HepG2 (cell line): Measurements from ENCODE around the gene PFDN5. TPM values are rescaled to one million over a fixed set of nuclear protein-coding genes. Genes with fewer than 3 reads are reported as not detected.

Source experiments
- HHEX ChIP-seq: IDR thresholded peaks from 2 replicates; pipeline ENCODE4 v1.6.1; 2016; ENCODE audit warnings: control low read depth
- NCOA2 ChIP-seq: sonication (generic); formaldehyde crosslinking; IDR thresholded peaks from 2 replicates; pipeline ENCODE4 v1.8.0; 2022; ENCODE audit warnings: inconsistent platforms
- SALL1 ChIP-seq: sonication (generic); formaldehyde crosslinking; IDR thresholded peaks from 2 replicates; pipeline ENCODE4 v1.8.0; 2022; ENCODE audit warnings: mild to moderate bottlenecking, missing genetic modification reagents
- SOX13 ChIP-seq, 3 experiments: fragments of 450-650 bp in 1 of 3; sonication (generic) in 1 of 3; formaldehyde crosslinking in 1 of 3; IDR thresholded peaks in 2 of 3; conservative IDR thresholded peaks in 1 of 3; 2 replicates each; pipeline versions ENCODE4 v1.5.0 to v1.6.1; 2016 to 2020; ENCODE audit warnings: antibody characterized with exemption in 1 of 3, mild to moderate bottlenecking in 1 of 3, missing compliant biosample characterization in 1 of 3, missing genetic modification reagents in 1 of 3, moderate library complexity in 1 of 3
- U2AF2 ChIP-seq: fragments of 200-400 bp; formaldehyde crosslinking; IDR thresholded peaks from 2 replicates; pipeline ENCODE4 v1.6.1; 2017; ENCODE audit warnings: low read depth, mild to moderate bottlenecking, low read length
- XRCC5 ChIP-seq: fragments of 200-400 bp; formaldehyde crosslinking; optimal IDR thresholded peaks from 2 replicates; pipeline ENCODE3; 2017; ENCODE audit warnings: mild to moderate bottlenecking, low read length
- ZFX ChIP-seq: sonication (generic); formaldehyde crosslinking; IDR thresholded peaks from 2 replicates; pipeline ENCODE4 v1.4.0; 2020; ENCODE audit warnings: mild to moderate bottlenecking, low read depth, missing genetic modification reagents, moderate library complexity
- polyA plus RNA-seq, 8 experiments: library from polyadenylated mRNA; depleted of rRNA in 3 of 8; stranded (reverse) in 7 of 8; unstranded in 1 of 8; fragments of >200 nt; fragmentation: Illumina TruSeq in 4 of 8; extraction: Trizol in 4 of 8; gene quantifications; 2 replicates each; pipeline versions ENCODE4 v1.2.1 to v1.2.3, GENCODE V29; 2011 to 2016; ENCODE audit warnings: low read depth in 4 of 8, missing spikeins in 1 of 8, mixed read lengths in 1 of 8; ENCODE audit not compliant: insufficient read depth in 1 of 8
- total RNA-seq, 5 experiments: library from RNA; depleted of rRNA; stranded (reverse); fragments of >200 nt; fragmentation: Illumina TruSeq; extraction: Trizol; gene quantifications; 2 replicates each; pipeline ENCODE4 v1.2.3, GENCODE V29; 2016; ENCODE audit warnings: low read depth in 1 of 5
- TF ChIP-seq, protein P1 (sequence below): sonication (generic); formaldehyde crosslinking; IDR thresholded peaks from 2 replicates; pipeline ENCODE4 v1.5.1; 2020; ENCODE audit warnings: missing genetic modification reagents, mild to moderate bottlenecking, borderline replicate concordance
- TF ChIP-seq, protein P2 (sequence below), 2 experiments: fragments of 450-650 bp in 1 of 2; sonication (generic) in 1 of 2; formaldehyde crosslinking in 1 of 2; IDR thresholded peaks; 2 replicates each; pipeline versions ENCODE4 v1.6.1 to v1.8.0; 2016 to 2022; ENCODE audit warnings: antibody characterized with exemption in 1 of 2, mild to moderate bottlenecking in 1 of 2, missing genetic modification reagents in 1 of 2
- TF ChIP-seq, protein P3 (sequence below): IDR thresholded peaks from 2 replicates; pipeline ENCODE4 v1.4.0; 2020; ENCODE audit warnings: mild to moderate bottlenecking, missing genetic modification reagents

PFDN5 gene
- total and polyA plus RNA-seq, 2 of the 13 experiments (the other 11 are each of a cell fraction or from before 2014, with no cell fraction given): 449 to 462 TPM

DNA sequence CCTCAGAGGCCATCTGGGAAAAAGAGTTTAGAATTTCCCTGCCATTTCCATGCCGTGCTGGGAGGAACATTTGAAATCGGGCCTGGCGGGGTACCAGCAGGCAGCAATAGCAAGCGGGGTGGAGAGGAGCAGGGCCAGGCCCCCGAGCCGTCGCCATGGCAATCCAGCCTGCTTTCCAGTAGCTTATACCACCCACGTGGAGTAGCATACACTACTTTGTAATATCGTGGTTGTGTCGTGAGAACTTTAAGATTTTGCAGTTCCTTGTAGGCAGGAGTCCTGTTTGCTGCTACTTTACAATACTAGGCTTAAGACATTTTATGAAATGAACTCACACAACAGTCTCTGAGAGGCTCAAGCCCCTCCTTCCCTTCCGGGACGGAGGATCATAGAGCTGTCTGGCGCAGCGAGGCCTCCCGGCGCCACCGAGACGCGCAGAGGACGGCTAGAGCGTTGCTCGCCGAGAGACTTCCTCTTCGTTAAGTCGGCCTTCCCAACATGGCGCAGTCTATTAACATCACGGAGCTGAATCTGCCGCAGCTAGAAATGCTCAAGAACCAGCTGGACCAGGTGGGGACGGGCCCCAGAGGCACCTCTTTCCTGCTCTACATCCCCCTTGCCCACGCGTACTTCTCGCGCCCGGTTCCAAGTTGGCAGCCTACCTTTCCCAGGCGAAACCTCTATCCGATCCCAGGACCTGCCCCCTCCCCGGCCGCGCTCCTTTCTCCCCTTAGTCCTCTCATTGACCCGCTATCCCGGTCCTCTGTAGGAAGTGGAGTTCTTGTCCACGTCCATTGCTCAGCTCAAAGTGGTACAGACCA lies at the start of gene PFDN5 (continued):
- TF ChIP-seq, protein P1, sequence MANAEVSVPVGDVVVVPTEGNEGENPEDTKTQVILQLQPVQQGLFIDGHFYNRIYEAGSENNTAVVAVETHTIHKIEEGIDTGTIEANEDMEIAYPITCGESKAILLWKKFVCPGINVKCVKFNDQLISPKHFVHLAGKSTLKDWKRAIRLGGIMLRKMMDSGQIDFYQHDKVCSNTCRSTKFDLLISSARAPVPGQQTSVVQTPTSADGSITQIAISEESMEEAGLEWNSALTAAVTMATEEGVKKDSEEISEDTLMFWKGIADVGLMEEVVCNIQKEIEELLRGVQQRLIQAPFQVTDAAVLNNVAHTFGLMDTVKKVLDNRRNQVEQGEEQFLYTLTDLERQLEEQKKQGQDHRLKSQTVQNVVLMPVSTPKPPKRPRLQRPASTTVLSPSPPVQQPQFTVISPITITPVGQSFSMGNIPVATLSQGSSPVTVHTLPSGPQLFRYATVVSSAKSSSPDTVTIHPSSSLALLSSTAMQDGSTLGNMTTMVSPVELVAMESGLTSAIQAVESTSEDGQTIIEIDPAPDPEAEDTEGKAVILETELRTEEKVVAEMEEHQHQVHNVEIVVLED: peak; percentile 53; the same call in 1 of the 2 replicates
- TF ChIP-seq SALL1: peak; percentile 63
- 0 out of 2 replicates have a peak, but pooled peaks have one; percentile 82 for TF ChIP-seq U2AF2
- peak; percentile 55 for TF ChIP-seq NCOA2 (CRISPR knock-in tag)
- no peak for TF ChIP-seq SOX13 (IDR thresholded peaks at IDR 0.05)
- TF ChIP-seq SOX13 (CRISPR knock-in tag; conservative IDR thresholded peaks at IDR 0.05 in 1 of 2, IDR thresholded peaks at IDR 0.05 in 1 of 2): peak in 1 of 2 experiments; percentile 30; a peak in 1 of 4 replicates
- TF ChIP-seq, protein P2, sequence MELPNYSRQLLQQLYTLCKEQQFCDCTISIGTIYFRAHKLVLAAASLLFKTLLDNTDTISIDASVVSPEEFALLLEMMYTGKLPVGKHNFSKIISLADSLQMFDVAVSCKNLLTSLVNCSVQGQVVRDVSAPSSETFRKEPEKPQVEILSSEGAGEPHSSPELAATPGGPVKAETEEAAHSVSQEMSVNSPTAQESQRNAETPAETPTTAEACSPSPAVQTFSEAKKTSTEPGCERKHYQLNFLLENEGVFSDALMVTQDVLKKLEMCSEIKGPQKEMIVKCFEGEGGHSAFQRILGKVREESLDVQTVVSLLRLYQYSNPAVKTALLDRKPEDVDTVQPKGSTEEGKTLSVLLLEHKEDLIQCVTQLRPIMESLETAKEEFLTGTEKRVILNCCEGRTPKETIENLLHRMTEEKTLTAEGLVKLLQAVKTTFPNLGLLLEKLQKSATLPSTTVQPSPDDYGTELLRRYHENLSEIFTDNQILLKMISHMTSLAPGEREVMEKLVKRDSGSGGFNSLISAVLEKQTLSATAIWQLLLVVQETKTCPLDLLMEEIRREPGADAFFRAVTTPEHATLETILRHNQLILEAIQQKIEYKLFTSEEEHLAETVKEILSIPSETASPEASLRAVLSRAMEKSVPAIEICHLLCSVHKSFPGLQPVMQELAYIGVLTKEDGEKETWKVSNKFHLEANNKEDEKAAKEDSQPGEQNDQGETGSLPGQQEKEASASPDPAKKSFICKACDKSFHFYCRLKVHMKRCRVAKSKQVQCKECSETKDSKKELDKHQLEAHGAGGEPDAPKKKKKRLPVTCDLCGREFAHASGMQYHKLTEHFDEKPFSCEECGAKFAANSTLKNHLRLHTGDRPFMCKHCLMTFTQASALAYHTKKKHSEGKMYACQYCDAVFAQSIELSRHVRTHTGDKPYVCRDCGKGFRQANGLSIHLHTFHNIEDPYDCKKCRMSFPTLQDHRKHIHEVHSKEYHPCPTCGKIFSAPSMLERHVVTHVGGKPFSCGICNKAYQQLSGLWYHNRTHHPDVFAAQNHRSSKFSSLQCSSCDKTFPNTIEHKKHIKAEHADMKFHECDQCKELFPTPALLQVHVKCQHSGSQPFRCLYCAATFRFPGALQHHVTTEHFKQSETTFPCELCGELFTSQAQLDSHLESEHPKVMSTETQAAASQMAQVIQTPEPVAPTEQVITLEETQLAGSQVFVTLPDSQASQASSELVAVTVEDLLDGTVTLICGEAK (IDR thresholded peaks at IDR 0.05): no peak
- TF ChIP-seq, protein P2 (CRISPR knock-in tag; IDR thresholded peaks at IDR 0.05): peak; percentile 47; the same call in 1 of the 2 replicates
- peak; percentile 90 for TF ChIP-seq ZFX (CRISPR knock-in tag)
- TF ChIP-seq XRCC5: peak; percentile 65
- TF ChIP-seq, protein P3, sequence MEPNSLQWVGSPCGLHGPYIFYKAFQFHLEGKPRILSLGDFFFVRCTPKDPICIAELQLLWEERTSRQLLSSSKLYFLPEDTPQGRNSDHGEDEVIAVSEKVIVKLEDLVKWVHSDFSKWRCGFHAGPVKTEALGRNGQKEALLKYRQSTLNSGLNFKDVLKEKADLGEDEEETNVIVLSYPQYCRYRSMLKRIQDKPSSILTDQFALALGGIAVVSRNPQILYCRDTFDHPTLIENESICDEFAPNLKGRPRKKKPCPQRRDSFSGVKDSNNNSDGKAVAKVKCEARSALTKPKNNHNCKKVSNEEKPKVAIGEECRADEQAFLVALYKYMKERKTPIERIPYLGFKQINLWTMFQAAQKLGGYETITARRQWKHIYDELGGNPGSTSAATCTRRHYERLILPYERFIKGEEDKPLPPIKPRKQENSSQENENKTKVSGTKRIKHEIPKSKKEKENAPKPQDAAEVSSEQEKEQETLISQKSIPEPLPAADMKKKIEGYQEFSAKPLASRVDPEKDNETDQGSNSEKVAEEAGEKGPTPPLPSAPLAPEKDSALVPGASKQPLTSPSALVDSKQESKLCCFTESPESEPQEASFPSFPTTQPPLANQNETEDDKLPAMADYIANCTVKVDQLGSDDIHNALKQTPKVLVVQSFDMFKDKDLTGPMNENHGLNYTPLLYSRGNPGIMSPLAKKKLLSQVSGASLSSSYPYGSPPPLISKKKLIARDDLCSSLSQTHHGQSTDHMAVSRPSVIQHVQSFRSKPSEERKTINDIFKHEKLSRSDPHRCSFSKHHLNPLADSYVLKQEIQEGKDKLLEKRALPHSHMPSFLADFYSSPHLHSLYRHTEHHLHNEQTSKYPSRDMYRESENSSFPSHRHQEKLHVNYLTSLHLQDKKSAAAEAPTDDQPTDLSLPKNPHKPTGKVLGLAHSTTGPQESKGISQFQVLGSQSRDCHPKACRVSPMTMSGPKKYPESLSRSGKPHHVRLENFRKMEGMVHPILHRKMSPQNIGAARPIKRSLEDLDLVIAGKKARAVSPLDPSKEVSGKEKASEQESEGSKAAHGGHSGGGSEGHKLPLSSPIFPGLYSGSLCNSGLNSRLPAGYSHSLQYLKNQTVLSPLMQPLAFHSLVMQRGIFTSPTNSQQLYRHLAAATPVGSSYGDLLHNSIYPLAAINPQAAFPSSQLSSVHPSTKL: peak; percentile 18; the same call in 1 of the 2 replicates
- no peak for TF ChIP-seq HHEX (CRISPR knock-in tag)
